Heart left ventricle (tissue), 16 donors: ENCODE results near the gene GIPC1. TPM values are rescaled to one million over a fixed set of nuclear protein-coding genes. Genes with fewer than 3 reads are reported as not detected.

ENCODE experiments used
- ATAC-seq, 4 donors: fragments of 200-7000 bp; cut with Tn5 transposase; one replicate each; pipeline ENCODE4 v1.9.1; 2020 to 2022; ENCODE audit warnings: moderate library complexity in 4 of 4, mild to moderate bottlenecking in 3 of 4, moderate number of reproducible peaks in 1 of 4
- DNase-seq, 5 donors: peaks; one replicate each; pipeline ENCODE4 v3.0.0-alpha.2; 2020
- H3K27ac ChIP-seq, 12 donors: fragments of 200-600 bp; sonication (generic) in 4 of 12; one replicate each; pipeline versions ENCODE4 v1.5.0 to v1.8.0; 2016 to 2022; ENCODE audit warnings: mild to moderate bottlenecking in 2 of 12
- H3K27me3 ChIP-seq, 9 donors: fragments of 200-600 bp; sonication (generic) in 2 of 9; one replicate each; pipeline versions ENCODE4 v1.5.1 to v1.8.0; 2016 to 2022; ENCODE audit warnings: mild to moderate bottlenecking in 3 of 9
- H3K36me3 ChIP-seq, 9 donors: fragments of 200-600 bp; sonication (generic) in 2 of 9; one replicate each; pipeline versions ENCODE4 v1.5.0 to v1.8.0; 2018 to 2022; ENCODE audit warnings: mild to moderate bottlenecking in 2 of 9
- H3K4me1 ChIP-seq, 12 donors: fragments of 200-600 bp; sonication (generic) in 4 of 12; one replicate each; pipeline versions ENCODE4 v1.5.0 to v1.8.0; 2016 to 2022; ENCODE audit warnings: mild to moderate bottlenecking in 3 of 12
- H3K4me3 ChIP-seq, 12 donors: fragments of 200-600 bp; sonication (generic) in 4 of 12; one replicate each; pipeline versions ENCODE4 v1.5.0 to v1.8.0; 2017 to 2022; ENCODE audit warnings: mild to moderate bottlenecking in 9 of 12, moderate library complexity in 4 of 12
- H3K9me3 ChIP-seq, 12 donors: fragments of 200-600 bp; sonication (generic) in 4 of 12; one replicate each; pipeline versions ENCODE4 v1.5.0 to v1.8.0; 2016 to 2022; ENCODE audit warnings: mild to moderate bottlenecking in 1 of 12
- POLR2A ChIP-seq, 2 donors: fragments of 450-650 bp; IDR thresholded peaks; one replicate each; pipeline ENCODE4 v1.6.1; 2017; ENCODE audit warnings: antibody characterized with exemption in 2 of 2, mild to moderate bottlenecking in 2 of 2, moderate library complexity in 2 of 2
- WGBS, 4 donors: extraction: QIAGEN DNeasy Blood & Tissue Kit in 2 of 4; methylation state at CpG; one replicate each; pipeline versions ENCODE4 v1.1.5 to v1.1.7; 2013 to 2018; 5-methylcytosine and 5-hydroxymethylcytosine counted together
- intact Hi-C, 10 donors: fragments of 100-400 bp; cut with DNase I; formaldehyde crosslinking; loops; one replicate each; pipeline versions ENCODE4 v1.11.1 to v1.14.2; 2022
- polyA plus RNA-seq, 2 donors: library from polyadenylated mRNA; stranded (reverse); fragments of 200-250 nt; gene quantifications; one replicate each; pipeline ENCODE4 v1.2.3, GENCODE V29; 2013
- total RNA-seq, 9 donors: library from RNA; depleted of rRNA in 2 of 9; stranded (reverse); fragments of >200 nt in 2 of 9; fragmentation: NEBNext Ultra II Directional in 3 of 9; extraction: Animal tissue kit (Norgen Biotek cat#: 25700) in 3 of 9; gene quantifications; one replicate each; pipeline versions ENCODE4 v1.1.0 to v1.2.4, GENCODE V29; 2016 to 2023
- TF ChIP-seq, protein P1 (sequence below), 12 donors: fragments of 200-600 bp; sonication (generic) in 4 of 12; IDR thresholded peaks; one replicate each; pipeline versions ENCODE4 v1.5.0 to v1.8.0; 2018 to 2022; ENCODE audit warnings: antibody characterized with exemption in 12 of 12, mild to moderate bottlenecking in 5 of 12
- donor health status: ischemic (EF 13 %, LVEDD 7.1; RV severe dilation, severe dysfunction).
- donor health status: healthy with polysubstance abuse.
- donor health status: DM: no; HTN: yes; CAD: no.
- donor health status: DM: no; HTN: no; CAD: no.
- donor health status: ischemic (EF 25% LVEDD 6.9; RV normal size, moderate dysfunction).
- donor health status: ischemic (EF 25% LVEDD 5.7; RV mildly dilated, moderate dysfunction).
- donor health status: healthy.
- donor health status: DM: yes; HTN: yes; CAD: no.
- donor health status: ischemic (EF 35%, LVEDD 5.7; RV mildly dilated, moderate dysfunction).
- donor health status: nonischemic (EF 11% LVEDD 7.7; RV severe dilation, severe dysfunction).
- donor health status: DM: yes; HTN: yes; CAD: no.
- donor health status: PGD.
- donor health status: ischemic (EF 29% LVEDD 5.4; RV normal size, mild dysfunction).
- donor health status: nonischemic (EF 23%, LVEDD 6.1; RV moderate dilation, normal function).

Gene GIPC1
- total and polyA plus RNA-seq, 11 donors = 44.9 to 87.4 (median 49.7) TPM

DNA sequence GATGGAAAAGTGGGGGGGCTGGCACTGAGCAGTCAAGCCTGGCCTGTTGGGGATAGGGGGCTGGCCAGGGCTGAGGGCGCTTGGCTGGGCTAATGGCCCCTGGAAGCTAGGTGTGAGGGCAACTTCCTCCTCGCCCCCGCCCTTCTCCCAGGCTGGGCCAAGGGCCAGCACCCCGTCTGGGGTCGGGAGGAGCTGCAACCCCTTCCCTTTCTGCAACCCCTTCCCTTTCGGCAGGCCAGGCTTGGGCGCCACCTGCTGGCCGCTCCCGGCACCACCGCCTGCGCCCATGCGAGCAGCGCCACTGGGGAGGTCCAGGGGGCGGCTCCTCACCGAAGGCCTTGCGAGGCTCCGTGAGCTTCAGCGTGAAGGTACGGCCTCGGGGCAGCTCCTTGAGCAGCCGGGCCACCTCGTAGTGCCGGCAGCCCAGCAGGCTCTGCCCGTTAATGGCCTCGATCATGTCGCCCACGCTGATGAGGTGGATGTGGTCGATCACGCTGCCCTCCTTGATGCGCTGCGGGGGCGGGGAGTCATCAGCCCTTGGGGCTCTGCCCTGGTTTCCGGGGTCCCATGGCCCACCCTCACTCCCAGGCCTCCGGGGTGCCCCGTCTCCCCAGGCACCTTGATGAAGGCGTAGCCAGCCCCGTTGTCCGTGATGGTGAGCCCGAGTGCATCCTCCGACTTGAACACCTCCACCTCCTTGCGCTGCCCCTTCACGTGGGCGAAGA is 15.8 kb downstream of the GIPC1 start:
- Histone ChIP-seq H3K4me1 (peaks cover 0 to 26% (median 11%) of the 10 kb centered on the region in 12 donors), H3K27me3 (peaks cover 0 to 9% (median 5%) of the 10 kb centered on the region in 9 donors), H3K27ac (no peak overlapping the region), H3K9me3 (no peaks in the 10 kb centered on the region), H3K4me3 (no peak overlapping the region), H3K36me3 (peaks cover 0 to 62% (median 37%) of the 10 kb centered on the region in 9 donors)
- WGBS, 4 donors = 68 to 80% (median 74%) methylated on average over 24 to 43 of the region's 43 CpGs
- intact Hi-C loops = loop anchor here in 7 of 10 donors (5.0 to 10.0 kb wide), 6 partner anchors 38 to 345 kb away; partner anchors contain the start of gene ASF1B (in 1 of the 7)
- peak in 1 of 5 donors; percentile 76 for DNase-seq
- ATAC-seq = peak in 3 of 4 donors; percentile 33 to 40 (median 38)
- no peak for TF ChIP-seq POLR2A (IDR thresholded peaks at IDR 0.05)
- TF ChIP-seq, protein P1, sequence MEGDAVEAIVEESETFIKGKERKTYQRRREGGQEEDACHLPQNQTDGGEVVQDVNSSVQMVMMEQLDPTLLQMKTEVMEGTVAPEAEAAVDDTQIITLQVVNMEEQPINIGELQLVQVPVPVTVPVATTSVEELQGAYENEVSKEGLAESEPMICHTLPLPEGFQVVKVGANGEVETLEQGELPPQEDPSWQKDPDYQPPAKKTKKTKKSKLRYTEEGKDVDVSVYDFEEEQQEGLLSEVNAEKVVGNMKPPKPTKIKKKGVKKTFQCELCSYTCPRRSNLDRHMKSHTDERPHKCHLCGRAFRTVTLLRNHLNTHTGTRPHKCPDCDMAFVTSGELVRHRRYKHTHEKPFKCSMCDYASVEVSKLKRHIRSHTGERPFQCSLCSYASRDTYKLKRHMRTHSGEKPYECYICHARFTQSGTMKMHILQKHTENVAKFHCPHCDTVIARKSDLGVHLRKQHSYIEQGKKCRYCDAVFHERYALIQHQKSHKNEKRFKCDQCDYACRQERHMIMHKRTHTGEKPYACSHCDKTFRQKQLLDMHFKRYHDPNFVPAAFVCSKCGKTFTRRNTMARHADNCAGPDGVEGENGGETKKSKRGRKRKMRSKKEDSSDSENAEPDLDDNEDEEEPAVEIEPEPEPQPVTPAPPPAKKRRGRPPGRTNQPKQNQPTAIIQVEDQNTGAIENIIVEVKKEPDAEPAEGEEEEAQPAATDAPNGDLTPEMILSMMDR (IDR thresholded peaks at IDR 0.05) = peak; percentile 61 to 92 (median 70)

DNA sequence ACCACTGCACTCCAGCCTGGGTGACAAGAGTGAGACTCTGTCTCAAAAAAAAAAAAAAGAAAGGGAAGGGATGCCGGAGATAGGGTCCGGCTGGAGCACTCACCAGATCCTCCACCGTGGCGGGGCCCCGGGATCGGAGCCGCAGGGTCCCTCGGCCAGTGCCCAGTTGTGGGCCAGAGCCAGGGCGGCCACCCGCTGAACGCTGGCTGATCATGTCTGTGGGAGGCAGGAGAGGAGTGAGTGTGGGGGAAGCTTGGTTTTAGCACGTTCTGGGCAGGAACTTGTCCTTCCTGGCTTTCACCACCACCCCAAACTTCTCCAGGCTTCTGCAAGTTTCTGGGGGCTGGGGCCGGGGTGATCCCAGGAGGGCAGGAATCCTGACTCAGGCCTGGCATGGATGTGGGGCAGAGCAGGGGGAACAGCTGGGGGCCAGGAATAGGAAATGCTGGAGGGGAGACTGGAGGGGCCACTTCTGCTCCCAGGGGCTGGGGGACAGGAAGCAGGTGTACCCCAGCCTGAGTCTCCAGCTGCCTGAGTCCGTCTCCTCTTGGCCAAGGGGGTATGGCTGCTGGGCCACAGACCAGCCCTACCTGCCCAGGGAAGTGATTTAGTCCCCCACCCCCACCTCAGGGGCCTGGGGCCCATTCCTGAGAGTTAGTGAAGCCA is 16.5 kb downstream of the GIPC1 start:
- Histone ChIP-seq H3K9me3 (no peaks in the 10 kb centered on the region), H3K36me3 (peaks cover 0 to 57% (median 37%) of the 10 kb centered on the region in 9 donors), H3K27me3 (peaks cover 0 to 16% (median 10%) of the 10 kb centered on the region in 9 donors), H3K4me1 (peaks cover 0 to 31% (median 14%) of the 10 kb centered on the region in 12 donors), H3K4me3 (no peak overlapping the region), H3K27ac (no peak overlapping the region)
- 80 to 93% (median 89%) methylated on average over 14 of the region's 14 CpGs for WGBS, 4 donors
- TF ChIP-seq, protein P1 (IDR thresholded peaks at IDR 0.05) = no peak
- no peak for TF ChIP-seq POLR2A (IDR thresholded peaks at IDR 0.05)
- DNase-seq (no peak), ATAC-seq (no peak)
- intact Hi-C loops = loop anchor here in 7 of 10 donors (5.0 to 10.0 kb wide), 6 partner anchors 37 to 345 kb away; partner anchors contain the start of gene ASF1B (in 1 of the 7)

DNA sequence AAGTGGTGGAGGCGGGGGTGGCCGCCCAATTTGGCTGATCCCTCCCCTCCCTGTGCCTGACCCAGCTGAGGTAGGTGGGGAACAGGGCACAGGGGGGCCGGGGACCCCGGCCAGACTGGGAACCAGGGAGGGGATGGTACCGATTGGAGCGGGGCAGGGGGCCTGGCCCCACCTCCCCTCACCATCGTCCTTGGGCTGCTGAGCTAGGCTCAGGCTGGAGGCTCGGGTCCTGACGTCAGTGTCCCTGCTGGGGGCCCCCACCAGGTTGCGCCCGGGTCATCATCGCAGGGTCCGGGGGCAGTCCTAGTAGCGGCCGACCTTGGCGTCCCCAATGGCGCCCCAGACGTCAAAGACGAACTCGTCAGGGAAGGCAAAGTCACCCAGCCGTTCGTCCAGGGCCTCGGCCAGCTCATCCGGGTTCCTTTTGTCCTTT is 17.8 kb downstream of the GIPC1 start:
- 74 to 84% (median 82%) methylated on average over 7 to 24 of the region's 24 CpGs for WGBS, 4 donors
- Histone ChIP-seq H3K4me3 (no peak overlapping the region), H3K9me3 (no peaks in the 10 kb centered on the region), H3K4me1 (peaks cover 0 to 42% (median 17%) of the 10 kb centered on the region in 12 donors), H3K27ac (no peak overlapping the region), H3K36me3 (peaks cover 0 to 52% (median 35%) of the 10 kb centered on the region in 9 donors), H3K27me3 (peaks cover 0 to 29% (median 16%) of the 10 kb centered on the region in 9 donors)
- intact Hi-C loops = loop anchor here in 7 of 10 donors (5.0 to 10.0 kb wide), 6 partner anchors 36 to 343 kb away; partner anchors contain the start of gene ASF1B (in 1 of the 7)
- DNase-seq = no peak
- TF ChIP-seq, protein P1 (IDR thresholded peaks at IDR 0.05) = no peak
- TF ChIP-seq POLR2A (IDR thresholded peaks at IDR 0.05) = no peak
- no peak for ATAC-seq
